LNCaP clone FGC (cell line): Measurements from ENCODE around the gene TNIK.

Experiments used
- DNase-seq: peaks from one replicate; pipeline ENCODE4 v3.0.0-alpha.2; 2011; ENCODE audit warnings: low read depth
- H3K4me3 ChIP-seq: 2 replicates; pipeline ENCODE4 v1.5.1; 2011; ENCODE audit warnings: mild to moderate bottlenecking, low read depth, low read length, control low read depth
- CTCF ChIP-seq: IDR thresholded peaks from 2 replicates; pipeline ENCODE4 v1.5.1; 2012; ENCODE audit warnings: mild to moderate bottlenecking; ENCODE audit not compliant: control insufficient read depth, insufficient read depth; ENCODE audit errors: extremely low read depth

Gene TNIK

GRCh38 chr3:171321559-171322360 is 138.4 kb downstream of the TNIK start:
- no peak overlapping the region for H3K4me3 ChIP-seq
- TF ChIP-seq CTCF: no peak
- no peak for DNase-seq

- no peak for DNase-seq
- TF ChIP-seq CTCF: no peak
- no peak overlapping the region for H3K4me3 ChIP-seq
Measured at GRCh38 chr3:171320750-171321558, 139.3 kb downstream of the TNIK start.

- H3K4me3 ChIP-seq: no peak overlapping the region
- no peak for TF ChIP-seq CTCF
- DNase-seq: no peak
Measured at GRCh38 chr3:171317171-171317570, 143.0 kb downstream of the TNIK start.

GRCh38 chr3:171315919-171316318 is 144.3 kb downstream of the TNIK start:
- DNase-seq: no peak
- no peak for TF ChIP-seq CTCF
- H3K4me3 ChIP-seq: no peak overlapping the region

GRCh38 chr3:171315101-171315500 is 145.1 kb downstream of the TNIK start:
- no peak for TF ChIP-seq CTCF
- DNase-seq: no peak
- H3K4me3 ChIP-seq: no peak overlapping the region

GRCh38 chr3:171314341-171314740 is 145.9 kb downstream of the TNIK start:
- DNase-seq: no peak
- no peak overlapping the region for H3K4me3 ChIP-seq
- TF ChIP-seq CTCF: no peak

GRCh38 chr3:171313702-171314101 is 146.5 kb downstream of the TNIK start:
- no peak overlapping the region for H3K4me3 ChIP-seq
- no peak for TF ChIP-seq CTCF
- no peak for DNase-seq
